HFF-Myc (cell line): Measurements from ENCODE around the gene HTR3D.

ENCODE experiments used
- DNase-seq: peaks from one replicate; pipeline ENCODE4 v3.0.0-alpha.2; 2011; ENCODE audit warnings: low read depth; ENCODE audit errors: extremely low read depth
- H3K4me3 ChIP-seq: replicated peaks from 2 replicates; pipeline ENCODE4 v1.5.1; 2011; ENCODE audit warnings: low read depth, mild to moderate bottlenecking, control low read depth, low read length
- CTCF ChIP-seq: IDR thresholded peaks from 2 replicates; pipeline ENCODE4 v1.5.1; 2012; ENCODE audit warnings: mild to moderate bottlenecking, low read depth, low read length, control low read depth; ENCODE audit errors: missing control alignments

Gene HTR3D

GRCh38 chr3:184008161-184008560, 23.4 kb upstream of the HTR3D start:
- TF ChIP-seq CTCF = no peak
- DNase-seq = no peak
- H3K4me3 ChIP-seq = no peak overlapping the region

- H3K4me3 ChIP-seq = no peak overlapping the region
- TF ChIP-seq CTCF = no peak
- no peak for DNase-seq
Observed at GRCh38 chr3:184011230-184011876, 20.2 kb upstream of the HTR3D start.

- no peak overlapping the region for H3K4me3 ChIP-seq
- DNase-seq = no peak
- TF ChIP-seq CTCF = no peak
Observed at GRCh38 chr3:184011937-184012889, 19.3 kb upstream of the HTR3D start.

- H3K4me3 ChIP-seq = peak overlapping the region; percentile 96
- DNase-seq = no peak
- no peak for TF ChIP-seq CTCF
Observed at GRCh38 chr3:184015381-184016019, 16.0 kb upstream of the HTR3D start.

GRCh38 chr3:184016169-184016570, 15.4 kb upstream of the HTR3D start:
- TF ChIP-seq CTCF = no peak
- H3K4me3 ChIP-seq = peak overlapping the region; percentile 96
- no peak for DNase-seq

- peak overlapping the region; percentile 96 for H3K4me3 ChIP-seq
- TF ChIP-seq CTCF = peak; percentile 56
- no peak for DNase-seq
Observed at GRCh38 chr3:184016811-184017671, 14.5 kb upstream of the HTR3D start.
